Coronary artery (tissue), 2 donors: ENCODE measurements around the gene CA5B.
"Not testable (repeated sequence)": the region's sequence is repeated elsewhere in the genome, so short reads cannot be mapped to it uniquely, and the experiment has no call there.

Source experiments
- DNase-seq: peaks from one replicate; pipeline ENCODE4 v3.0.0-alpha.2; 2017; ENCODE audit warnings: low spot score
- H3K27ac ChIP-seq, 2 donors: fragments of 200-600 bp; sonication (generic); one replicate each; pipeline ENCODE4 v1.5.1; 2016 to 2019
- H3K4me3 ChIP-seq: fragments of 200-600 bp; sonication (generic); 2 replicates; pipeline ENCODE4 v1.5.1; 2016; ENCODE audit warnings: mild to moderate bottlenecking, moderate library complexity
- CTCF ChIP-seq: fragments of 200-600 bp; sonication (generic); IDR thresholded peaks from one replicate; pipeline ENCODE4 v1.5.1; 2019; ENCODE audit warnings: antibody characterized with exemption

The CA5B gene

GRCh38 chrX:15737959-15738902 is at the start of gene CA5B:
Gene CA5B (plus strand): TSS chrX:15738270. CDS start chrX:15750024, 11,754 bp downstream.
- TF ChIP-seq CTCF = no peak
- peak; percentile 95 for DNase-seq
- H3K4me3 ChIP-seq = peak within 1 kb of the TSS; percentile 71
- H3K27ac ChIP-seq = peak within 1 kb of the TSS in 1 of 2 donors; percentile 73

- TF ChIP-seq CTCF = no peak
- no peak for DNase-seq
- no peak overlapping the region for H3K4me3 ChIP-seq
- no peak overlapping the region for H3K27ac ChIP-seq
These were observed 43.1 kb upstream of the CA5B start for GRCh38 chrX:15694941-15695451.

GRCh38 chrX:15696516-15696915 is 41.6 kb upstream of the CA5B start:
- Histone ChIP-seq H3K27ac (no peak overlapping the region), H3K4me3 (no peak overlapping the region)
- no peak for DNase-seq
- no peak for TF ChIP-seq CTCF

GRCh38 chrX:15702488-15703371 is 35.3 kb upstream of the CA5B start:
- H3K4me3 ChIP-seq = no peak overlapping the region
- no peak overlapping the region for H3K27ac ChIP-seq
- TF ChIP-seq CTCF = no peak
- no peak for DNase-seq

GRCh38 chrX:15703809-15704208 is 34.3 kb upstream of the CA5B start:
- H3K27ac ChIP-seq, DNase-seq: not testable (repeated sequence)

GRCh38 chrX:15704273-15704672 is 33.8 kb upstream of the CA5B start:
- H3K4me3 ChIP-seq, H3K27ac ChIP-seq, DNase-seq: not testable (repeated sequence)

More at GRCh38 chrX:15703809-15704208, 34.3 kb upstream of the CA5B start:
- H3K4me3 ChIP-seq = not testable (repeated sequence)

- no peak overlapping the region for H3K4me3 ChIP-seq
- H3K27ac ChIP-seq = no peak overlapping the region
- TF ChIP-seq CTCF = no peak
- no peak for DNase-seq
These were observed 23.5 kb upstream of the CA5B start for GRCh38 chrX:15714529-15714928.
